Heart left ventricle (tissue), 16 donors: Measurements from ENCODE around the gene APOE. TPM values are rescaled to one million over a fixed set of nuclear protein-coding genes. Genes with fewer than 3 reads are reported as not detected.

Experiments
- ATAC-seq, 4 donors: fragments of 200-7000 bp; cut with Tn5 transposase; one replicate each; pipeline ENCODE4 v1.9.1; 2020 to 2022; ENCODE audit warnings: moderate library complexity in 4 of 4, mild to moderate bottlenecking in 3 of 4, moderate number of reproducible peaks in 1 of 4
- DNase-seq, 5 donors: peaks; one replicate each; pipeline ENCODE4 v3.0.0-alpha.2; 2020
- H3K27ac ChIP-seq, 12 donors: fragments of 200-600 bp; sonication (generic) in 4 of 12; one replicate each; pipeline versions ENCODE4 v1.5.0 to v1.8.0; 2016 to 2022; ENCODE audit warnings: mild to moderate bottlenecking in 2 of 12
- H3K27me3 ChIP-seq, 9 donors: fragments of 200-600 bp; sonication (generic) in 2 of 9; one replicate each; pipeline versions ENCODE4 v1.5.1 to v1.8.0; 2016 to 2022; ENCODE audit warnings: mild to moderate bottlenecking in 3 of 9
- H3K36me3 ChIP-seq, 9 donors: fragments of 200-600 bp; sonication (generic) in 2 of 9; one replicate each; pipeline versions ENCODE4 v1.5.0 to v1.8.0; 2018 to 2022; ENCODE audit warnings: mild to moderate bottlenecking in 2 of 9
- H3K4me1 ChIP-seq, 12 donors: fragments of 200-600 bp; sonication (generic) in 4 of 12; one replicate each; pipeline versions ENCODE4 v1.5.0 to v1.8.0; 2016 to 2022; ENCODE audit warnings: mild to moderate bottlenecking in 3 of 12
- H3K4me3 ChIP-seq, 12 donors: fragments of 200-600 bp; sonication (generic) in 4 of 12; one replicate each; pipeline versions ENCODE4 v1.5.0 to v1.8.0; 2017 to 2022; ENCODE audit warnings: mild to moderate bottlenecking in 9 of 12, moderate library complexity in 4 of 12
- H3K9me3 ChIP-seq, 12 donors: fragments of 200-600 bp; sonication (generic) in 4 of 12; one replicate each; pipeline versions ENCODE4 v1.5.0 to v1.8.0; 2016 to 2022; ENCODE audit warnings: mild to moderate bottlenecking in 1 of 12
- CTCF ChIP-seq, 12 donors: fragments of 200-600 bp; sonication (generic) in 4 of 12; IDR thresholded peaks; one replicate each; pipeline versions ENCODE4 v1.5.0 to v1.8.0; 2018 to 2022; ENCODE audit warnings: antibody characterized with exemption in 12 of 12, mild to moderate bottlenecking in 5 of 12
- POLR2A ChIP-seq, 2 donors: fragments of 450-650 bp; IDR thresholded peaks; one replicate each; pipeline ENCODE4 v1.6.1; 2017; ENCODE audit warnings: antibody characterized with exemption in 2 of 2, mild to moderate bottlenecking in 2 of 2, moderate library complexity in 2 of 2
- WGBS, 4 donors: extraction: QIAGEN DNeasy Blood & Tissue Kit in 2 of 4; methylation state at CpG; one replicate each; pipeline versions ENCODE4 v1.1.5 to v1.1.7; 2013 to 2018; 5-methylcytosine and 5-hydroxymethylcytosine counted together
- intact Hi-C, 10 donors: fragments of 100-400 bp; cut with DNase I; formaldehyde crosslinking; loops; one replicate each; pipeline versions ENCODE4 v1.11.1 to v1.14.2; 2022
- polyA plus RNA-seq, 2 donors: library from polyadenylated mRNA; stranded (reverse); fragments of 200-250 nt; gene quantifications; one replicate each; pipeline ENCODE4 v1.2.3, GENCODE V29; 2013
- total RNA-seq, 9 donors: library from RNA; depleted of rRNA in 2 of 9; stranded (reverse); fragments of >200 nt in 2 of 9; fragmentation: NEBNext Ultra II Directional in 3 of 9; extraction: Animal tissue kit (Norgen Biotek cat#: 25700) in 3 of 9; gene quantifications; one replicate each; pipeline versions ENCODE4 v1.1.0 to v1.2.4, GENCODE V29; 2016 to 2023
- donor health status: ischemic (EF 13 %, LVEDD 7.1; RV severe dilation, severe dysfunction).
- donor health status: healthy with polysubstance abuse.
- donor health status: DM: no; HTN: yes; CAD: no.
- donor health status: DM: no; HTN: no; CAD: no.
- donor health status: ischemic (EF 25% LVEDD 6.9; RV normal size, moderate dysfunction).
- donor health status: ischemic (EF 25% LVEDD 5.7; RV mildly dilated, moderate dysfunction).
- donor health status: healthy.
- donor health status: DM: yes; HTN: yes; CAD: no.
- donor health status: ischemic (EF 35%, LVEDD 5.7; RV mildly dilated, moderate dysfunction).
- donor health status: nonischemic (EF 11% LVEDD 7.7; RV severe dilation, severe dysfunction).
- donor health status: DM: yes; HTN: yes; CAD: no.
- donor health status: PGD.
- donor health status: ischemic (EF 29% LVEDD 5.4; RV normal size, mild dysfunction).
- donor health status: nonischemic (EF 23%, LVEDD 6.1; RV moderate dilation, normal function).

APOE gene
- total and polyA plus RNA-seq, 11 donors: 4.1 to 149 (median 33.2) TPM

DNA sequence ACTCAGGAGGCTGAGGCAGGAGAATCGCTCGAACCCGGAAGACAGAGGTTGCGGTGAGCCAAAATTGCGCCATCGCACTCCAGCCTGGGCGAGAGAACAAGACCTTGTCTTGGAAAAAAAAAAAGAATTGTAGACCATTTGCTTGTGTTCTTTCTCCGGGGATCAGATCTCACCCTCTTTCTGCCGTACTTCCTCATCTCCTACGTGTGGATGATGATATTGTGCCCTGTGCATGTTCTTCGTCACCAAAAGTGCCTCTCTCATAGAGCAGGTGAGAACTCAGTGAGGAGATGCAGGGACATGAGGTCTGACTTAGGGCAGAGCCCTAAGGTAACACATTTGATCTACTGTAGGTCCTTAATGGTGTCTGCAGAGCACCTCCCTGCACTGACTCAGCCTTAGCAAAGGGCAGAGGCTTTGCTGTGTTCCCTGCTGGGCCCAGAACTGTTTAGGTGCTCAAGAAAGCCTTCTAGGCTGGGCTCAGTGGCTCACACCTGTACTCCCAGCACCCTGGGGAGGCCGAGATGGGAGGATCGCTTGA is 41.5 kb downstream of the APOE start:
- 91 to 92% (median 92%) methylated on average over 13 of the region's 13 CpGs for WGBS, 4 donors
- H3K4me1 ChIP-seq: peaks cover 0 to 14% (median 8%) of the 10 kb centered on the region in 12 donors
- no peak overlapping the region for H3K4me3 ChIP-seq
- intact Hi-C loops: loop anchor here in 1 of 10 donors (2.0 kb wide), 1 partner anchor 42 kb away; the partner anchor contains the start of gene APOE
- no peaks in the 10 kb centered on the region for H3K9me3 ChIP-seq
- no peaks in the 10 kb centered on the region for H3K27me3 ChIP-seq
- DNase-seq (no peak), ATAC-seq (no peak)
- peaks cover 0 to 22% (median 10%) of the 10 kb centered on the region in 9 donors for H3K36me3 ChIP-seq
- no peak overlapping the region for H3K27ac ChIP-seq
- TF ChIP-seq POLR2A (IDR thresholded peaks at IDR 0.05) (no peak), CTCF (IDR thresholded peaks at IDR 0.05) (no peak)

DNA sequence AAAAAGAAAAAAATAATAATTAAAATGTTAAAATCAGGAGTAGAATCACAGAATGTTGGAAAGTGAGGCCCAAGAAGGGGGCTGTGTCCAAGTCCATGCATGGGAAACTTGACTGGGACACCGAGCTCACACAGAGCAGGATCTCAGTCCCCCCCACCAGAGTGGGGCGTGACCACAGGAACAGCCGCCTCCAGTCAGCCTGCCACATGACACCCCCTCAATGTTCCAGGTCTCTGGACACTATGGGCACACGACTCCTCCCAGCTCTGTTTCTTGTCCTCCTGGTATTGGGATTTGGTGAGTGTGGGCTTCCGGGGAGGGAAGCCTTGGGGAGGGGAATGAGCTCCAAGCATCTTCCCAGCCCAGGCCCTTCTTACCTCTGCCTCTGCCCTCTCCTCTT is 42.6 kb downstream of the APOE start:
- peaks cover 0 to 23% (median 10%) of the 10 kb centered on the region in 9 donors for H3K36me3 ChIP-seq
- no peak overlapping the region for H3K27ac ChIP-seq
- DNase-seq (no peak), ATAC-seq (no peak)
- TF ChIP-seq POLR2A (IDR thresholded peaks at IDR 0.05): no peak
- no peak for TF ChIP-seq CTCF (IDR thresholded peaks at IDR 0.05)
- H3K4me1 ChIP-seq: peaks cover 0 to 15% (median 9%) of the 10 kb centered on the region in 12 donors
- H3K9me3 ChIP-seq: no peaks in the 10 kb centered on the region
- intact Hi-C loops: no loop called here
- no peak overlapping the region for H3K4me3 ChIP-seq
- H3K27me3 ChIP-seq: no peaks in the 10 kb centered on the region
- WGBS, 4 donors: 75 to 88% (median 78%) methylated on average over 5 of the region's 5 CpGs

DNA sequence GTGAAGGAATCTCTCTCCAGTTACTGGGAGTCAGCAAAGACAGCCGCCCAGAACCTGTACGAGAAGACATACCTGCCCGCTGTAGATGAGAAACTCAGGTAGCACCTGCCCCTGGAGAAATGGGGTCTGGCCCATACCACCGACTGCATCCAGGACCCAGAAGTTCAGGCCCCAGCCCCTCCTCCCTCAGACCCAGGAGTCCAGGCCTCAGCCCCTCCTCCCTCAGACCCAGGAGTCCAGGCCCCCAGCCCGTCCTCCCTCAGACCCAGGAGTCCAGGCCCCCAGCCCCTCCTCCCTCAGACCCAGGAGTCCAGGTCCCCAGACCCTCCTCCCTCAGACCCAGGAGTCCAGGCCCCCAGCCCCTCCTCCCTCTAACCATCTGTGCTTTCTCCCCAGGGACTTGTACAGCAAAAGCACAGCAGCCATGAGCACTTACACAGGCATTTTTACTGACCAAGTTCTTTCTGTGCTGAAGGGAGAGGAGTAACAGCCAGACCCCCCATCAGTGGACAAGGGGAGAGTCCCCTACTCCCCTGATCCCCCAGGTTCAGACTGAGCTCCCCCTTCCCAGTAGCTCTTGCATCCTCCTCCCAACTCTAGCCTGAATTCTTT is 43.3 kb downstream of the APOE start:
- H3K27me3 ChIP-seq: no peaks in the 10 kb centered on the region
- H3K4me1 ChIP-seq: peaks cover 0 to 19% (median 11%) of the 10 kb centered on the region in 12 donors
- TF ChIP-seq CTCF (IDR thresholded peaks at IDR 0.05) (no peak), POLR2A (IDR thresholded peaks at IDR 0.05) (no peak)
- WGBS, 4 donors: 74 to 88% (median 84%) methylated on average over 4 to 5 of the region's 5 CpGs
- no peak overlapping the region for H3K27ac ChIP-seq
- ATAC-seq (no peak), DNase-seq (no peak)
- intact Hi-C loops: no loop called here
- peaks cover 0 to 23% (median 10%) of the 10 kb centered on the region in 9 donors for H3K36me3 ChIP-seq
- H3K4me3 ChIP-seq: no peak overlapping the region
- H3K9me3 ChIP-seq: no peaks in the 10 kb centered on the region

DNA sequence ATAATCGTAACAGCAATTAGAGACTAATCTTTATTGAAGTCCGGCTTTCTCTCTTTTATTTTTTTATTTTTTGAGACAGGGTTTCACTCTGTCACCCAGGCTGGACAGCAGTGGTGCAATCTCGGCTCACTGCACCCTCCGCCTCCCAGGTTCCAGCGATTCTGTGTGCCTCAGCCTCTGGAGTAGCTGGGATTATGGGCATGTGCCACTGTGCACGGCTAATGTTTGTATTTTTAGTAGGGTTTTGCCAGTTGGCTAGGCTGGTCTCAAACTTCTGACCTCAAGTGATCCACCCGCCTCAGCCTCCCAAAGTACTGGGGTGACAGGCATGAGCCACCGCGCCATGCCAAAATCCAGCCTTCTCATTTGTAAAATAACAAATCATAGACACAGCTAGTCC is 44.0 kb downstream of the APOE start:
- H3K4me1 ChIP-seq: peaks cover 0 to 24% (median 16%) of the 10 kb centered on the region in 12 donors
- no peak overlapping the region for H3K27ac ChIP-seq
- WGBS, 4 donors: 79 to 96% (median 88%) methylated on average over 9 of the region's 9 CpGs
- H3K36me3 ChIP-seq: peaks cover 0 to 23% (median 10%) of the 10 kb centered on the region in 9 donors
- ATAC-seq: no peak
- intact Hi-C loops: no loop called here
- TF ChIP-seq CTCF (IDR thresholded peaks at IDR 0.05) (no peak), POLR2A (IDR thresholded peaks at IDR 0.05) (no peak)
- DNase-seq: no peak
- no peaks in the 10 kb centered on the region for H3K27me3 ChIP-seq
- H3K4me3 ChIP-seq: no peak overlapping the region
- no peaks in the 10 kb centered on the region for H3K9me3 ChIP-seq
